NCI-H1092 treated with DMSO at 0.1 percent for 48 hours (cell line): ENCODE data around the gene MT1H.
A peak's percentile ranks its signal among the peaks of the same experiment; 100 is the strongest.
"Not testable (repeated sequence)": the region's sequence is repeated elsewhere in the genome, so short reads cannot be mapped to it uniquely, and the experiment has no call there.

Experiments
- DNase-seq: peaks from one replicate; lab custom pipeline; 2025; lab: John Stamatoyannopoulos, UW

MT1H gene

GRCh38 chr16:56665286-56666261 lies 4.0 kb upstream of the MT1H start:
- not testable (repeated sequence) for DNase-seq

GRCh38 chr16:56667581-56668571 lies 1.7 kb upstream of the MT1H start, which contains the start of gene MT1G:
MT1G (minus strand) TSS chr16:56668065; CDS start chr16:56667993, 72 bp downstream.
- no peak for DNase-seq

GRCh38 chr16:56669840-56670619 lies 416 bp downstream of the MT1H start:
- no peak for DNase-seq

GRCh38 chr16:56670620-56670934 lies 963 bp downstream of the MT1H start:
- no peak for DNase-seq

- not testable (repeated sequence) for DNase-seq
Measured at GRCh38 chr16:56671691-56672090, 2.1 kb downstream of the MT1H start.

- DNase-seq = not testable (repeated sequence)
Measured at GRCh38 chr16:56672171-56672570, 2.6 kb downstream of the MT1H start.

- no peak for DNase-seq
Measured at GRCh38 chr16:56672761-56673536, 3.3 kb downstream of the MT1H start.

- peak; percentile 5 for DNase-seq
Measured at GRCh38 chr16:56673921-56674320, 4.3 kb downstream of the MT1H start.

- DNase-seq = not testable (repeated sequence)
Measured at GRCh38 chr16:56674570-56674969, 5.0 kb downstream of the MT1H start.

- no peak for DNase-seq
Measured at GRCh38 chr16:56675685-56676210, 6.1 kb downstream of the MT1H start.

GRCh38 chr16:56677474-56677873 lies 7.9 kb downstream of the MT1H start:
- DNase-seq = no peak

- no peak for DNase-seq
Measured at GRCh38 chr16:56679078-56679730, 9.6 kb downstream of the MT1H start.

GRCh38 chr16:56679818-56680217 lies 10.2 kb downstream of the MT1H start:
- DNase-seq = no peak

- peak; percentile 83 for DNase-seq
Measured at GRCh38 chr16:56681939-56682702, 12.5 kb downstream of the MT1H start, which contains the start of gene MT1X. MT1X (plus strand) TSS chr16:56682470; CDS start chr16:56682541, 71 bp downstream.

GRCh38 chr16:56682703-56683397 lies 13.2 kb downstream of the MT1H start:
- no peak for DNase-seq

GRCh38 chr16:56683424-56684172 lies 14.0 kb downstream of the MT1H start:
- no peak for DNase-seq

GRCh38 chr16:56684256-56684925 lies 14.8 kb downstream of the MT1H start:
- DNase-seq = no peak
